HG03159 (cell line): ENCODE measurements around the gene PPAT.
"Not testable (repeated sequence)": the region's sequence is repeated elsewhere in the genome, so short reads cannot be mapped to it uniquely, and the experiment has no call there.

Experiments used
- ATAC-seq: cut with Tn5 transposase; IDR thresholded peaks from one replicate; pipeline ENCODE4 v1.9.1; 2021; ENCODE audit warnings: mild to moderate bottlenecking, moderate library complexity; ENCODE audit not compliant: unreplicated experiment

PPAT gene

DNA sequence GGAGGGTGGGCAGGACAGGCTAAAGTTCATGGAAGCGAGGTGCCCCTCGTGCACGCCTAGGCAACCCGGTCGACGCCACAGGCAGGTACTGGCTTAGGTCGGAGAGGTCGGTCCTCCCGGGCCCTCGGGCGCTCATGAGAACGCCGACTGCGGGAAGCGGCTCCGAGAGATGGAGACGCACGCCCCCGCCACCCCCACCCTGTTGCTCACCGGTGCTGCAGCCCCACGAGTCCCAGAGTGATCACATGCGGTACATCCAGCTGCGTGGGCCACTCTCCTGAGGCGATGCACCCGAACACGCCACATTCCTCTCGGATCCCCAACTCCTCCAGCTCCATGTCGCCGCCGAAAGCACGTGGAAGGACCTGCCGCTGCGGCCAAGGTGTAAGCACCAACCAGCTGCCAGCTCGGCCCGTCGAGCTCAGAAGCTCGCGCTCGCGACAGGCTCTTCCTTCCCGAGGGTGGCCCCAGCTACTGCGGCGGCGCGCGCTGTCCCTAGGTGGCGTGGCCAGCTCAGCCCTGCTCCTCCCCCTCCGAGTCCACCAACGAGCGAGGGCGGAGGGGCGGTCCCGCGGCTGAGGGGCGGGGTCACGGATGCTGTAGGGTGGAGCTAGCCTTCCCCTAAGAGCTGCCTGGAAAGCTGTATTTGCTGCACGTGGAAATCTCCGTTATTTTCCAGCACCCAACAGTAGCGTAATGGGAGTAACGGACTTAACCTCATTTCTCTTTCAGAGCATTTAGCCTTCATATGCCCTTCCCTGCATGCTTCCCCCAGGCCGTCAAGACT lies at the start of gene PPAT:
Gene PPAT, minus strand, starts transcription at position 476 of the 787 bp plus-strand sequence. Its CDS starts 138 bp downstream, at position 338.
- peak; percentile 75 for ATAC-seq

DNA sequence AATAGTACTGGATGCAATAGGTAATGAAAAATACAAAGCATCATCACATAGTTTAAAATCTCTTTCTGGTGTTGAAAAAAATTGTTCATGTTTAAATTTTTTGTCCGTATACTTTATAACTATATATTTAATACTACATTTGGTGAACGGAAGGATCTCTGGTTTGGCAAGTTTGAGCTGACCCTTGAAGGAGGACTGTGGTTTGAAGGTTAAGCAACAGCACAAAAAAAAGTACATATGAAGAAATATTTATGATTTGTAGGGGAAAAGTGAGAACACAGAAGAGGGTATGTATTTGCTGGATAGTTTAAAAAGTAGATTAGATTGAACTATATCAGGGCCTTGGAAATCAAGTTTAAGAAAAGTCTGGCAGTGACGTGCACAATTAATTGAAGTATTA lies 45.3 kb upstream of the PPAT start:
- ATAC-seq, result no peak

GRCh38 chr4:56477192-56477702 lies 41.8 kb upstream of the PPAT start:
- no peak for ATAC-seq

DNA sequence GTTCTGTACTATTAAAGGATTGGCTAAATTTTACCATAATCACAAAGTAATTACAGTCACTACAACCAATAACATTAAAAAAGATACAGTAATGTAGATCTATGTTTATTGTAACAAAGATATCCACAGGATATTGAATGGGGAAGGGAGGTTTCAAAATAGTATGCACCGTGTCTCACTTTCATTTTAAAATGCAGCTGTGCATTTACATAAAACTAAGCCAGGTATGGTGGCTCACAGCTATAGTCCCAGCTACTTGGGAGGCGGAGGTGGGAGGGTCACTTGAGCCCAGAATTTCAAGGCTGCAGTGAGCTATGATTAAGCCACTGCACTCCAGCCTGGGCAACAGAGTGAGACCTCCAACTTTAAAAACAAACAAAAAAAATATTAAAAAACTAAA lies 40.5 kb upstream of the PPAT start:
- peak; percentile 89 for ATAC-seq

DNA sequence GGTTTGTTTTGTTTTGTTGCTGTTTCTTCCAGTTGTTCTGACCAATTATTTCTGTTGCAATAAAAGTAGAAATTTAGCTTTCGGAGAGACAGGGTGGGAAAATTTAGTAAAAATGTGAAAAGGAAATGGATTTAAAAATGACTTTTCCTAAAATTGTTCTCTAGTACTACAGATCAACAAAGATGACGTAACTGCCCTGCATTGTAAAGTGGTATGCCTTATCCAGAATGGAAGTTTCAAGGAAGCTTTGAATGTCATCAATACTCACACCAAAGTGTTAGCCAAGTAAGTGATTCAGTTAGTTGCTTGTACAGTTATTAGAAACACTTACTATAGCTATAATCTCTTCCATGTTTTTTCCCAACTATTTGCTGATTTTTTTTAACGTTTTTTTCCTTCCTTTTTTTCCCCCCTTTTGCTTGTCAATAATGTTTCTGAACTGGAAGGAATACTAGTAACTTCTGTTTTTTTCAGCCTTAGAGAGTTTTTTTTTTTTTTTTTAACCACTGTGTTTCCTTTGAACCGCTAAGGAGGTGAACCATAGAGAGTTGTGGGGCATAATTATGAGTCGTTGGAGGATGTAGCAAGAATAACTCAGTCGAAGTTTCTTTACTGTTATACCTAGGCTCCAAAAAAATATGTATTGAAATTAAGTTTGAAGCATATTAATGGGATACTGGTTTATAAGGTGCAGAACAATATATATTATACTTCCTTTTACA lies 34.2 kb upstream of the PPAT start:
- ATAC-seq, result no peak

- peak; percentile 38 for ATAC-seq
Observed at GRCh38 chr4:56468097-56468422, 32.6 kb upstream of the PPAT start.

DNA sequence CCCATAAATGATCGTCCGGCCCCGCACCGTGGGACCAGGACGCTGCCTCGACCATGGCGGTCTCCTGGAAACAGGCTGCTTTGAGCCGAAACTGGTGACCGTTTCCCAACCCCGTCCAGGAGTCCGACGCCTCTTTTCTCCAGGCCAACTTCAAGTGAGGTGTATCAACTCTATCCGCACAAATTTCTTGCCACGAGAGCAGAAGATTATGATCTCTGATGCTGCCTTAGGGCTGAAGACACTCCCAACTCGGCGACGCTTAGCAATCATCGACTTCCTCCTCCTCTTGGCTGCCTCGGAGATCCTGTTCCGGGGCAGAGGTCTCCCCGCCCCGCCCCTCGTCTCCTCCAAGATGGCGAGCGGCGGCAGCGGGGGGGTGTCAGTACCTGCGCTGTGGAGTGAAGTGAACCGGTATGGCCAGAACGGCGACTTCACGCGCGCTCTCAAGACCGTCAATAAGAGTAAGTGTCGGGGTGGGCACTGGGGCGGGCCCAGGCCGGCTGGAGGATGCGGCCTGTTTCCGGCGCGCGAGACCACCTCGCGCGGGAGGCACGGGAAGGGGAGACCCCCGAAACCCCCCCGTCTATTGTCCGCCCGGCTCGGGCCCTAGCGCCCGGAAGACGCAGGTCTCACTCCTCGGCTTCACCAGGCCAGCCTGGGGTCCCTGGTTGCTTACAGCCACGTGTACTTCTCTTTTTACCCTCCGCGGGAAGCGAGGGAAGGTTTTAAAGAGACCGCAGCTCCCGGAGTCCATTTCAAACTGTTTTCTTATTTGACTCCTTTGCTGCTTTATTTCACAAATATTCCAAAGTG lies 32.1 kb upstream of the PPAT start, which contains the start of gene SRP72:
Gene SRP72, plus strand, starts transcription at position 334 of the 813 bp plus-strand sequence. Its CDS starts 19 bp downstream, at position 353.
- ATAC-seq, result peak; percentile 93

- no peak for ATAC-seq
Observed at GRCh38 chr4:56466910-56467283, 31.5 kb upstream of the PPAT start.

- not testable (repeated sequence) for ATAC-seq
Observed at GRCh38 chr4:56466296-56466761, 30.9 kb upstream of the PPAT start.

- no peak for ATAC-seq
Observed at GRCh38 chr4:56465599-56466295, 30.3 kb upstream of the PPAT start.

DNA sequence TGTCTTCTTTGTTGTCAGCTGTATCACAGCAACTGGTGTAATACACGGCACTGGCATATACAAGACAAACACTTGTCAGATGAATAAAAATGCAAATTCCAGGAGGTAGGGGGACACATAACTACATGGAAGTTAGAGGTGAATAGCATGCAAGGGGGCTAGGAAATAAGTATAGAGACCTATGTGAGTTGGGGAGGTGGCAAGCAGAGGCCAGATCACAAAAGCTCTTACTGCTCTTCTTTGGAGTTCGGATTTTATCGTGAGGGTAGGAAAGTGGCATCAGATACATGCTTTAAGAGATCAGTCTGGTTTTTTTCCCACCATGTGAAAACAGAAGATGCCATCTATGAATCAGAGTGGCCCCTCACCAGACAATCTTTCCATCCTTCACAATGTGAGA lies 29.2 kb upstream of the PPAT start:
- no peak for ATAC-seq

- ATAC-seq, result no peak
Observed at GRCh38 chr4:56463711-56464110, 28.3 kb upstream of the PPAT start.

GRCh38 chr4:56462157-56462556 lies 26.7 kb upstream of the PPAT start:
- no peak for ATAC-seq

DNA sequence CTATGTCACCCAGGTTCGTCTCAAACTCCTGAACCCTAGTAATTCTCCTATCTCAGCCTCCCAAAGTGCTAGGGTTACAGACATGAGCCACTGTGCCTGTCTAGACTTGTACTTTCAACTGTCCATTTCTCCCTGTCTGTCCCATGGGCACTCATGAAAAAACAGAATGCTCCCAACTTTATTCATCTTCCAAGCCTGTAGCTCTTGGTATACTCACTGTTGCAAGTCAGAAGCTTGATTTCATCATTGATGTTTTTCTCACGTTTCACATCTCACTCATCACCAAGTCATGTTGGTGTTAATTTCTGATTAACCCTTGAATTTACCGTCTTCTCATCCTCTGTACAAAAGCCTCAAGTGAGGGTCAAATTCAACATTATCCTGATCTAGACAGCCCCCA lies 24.7 kb upstream of the PPAT start:
- ATAC-seq, result no peak

DNA sequence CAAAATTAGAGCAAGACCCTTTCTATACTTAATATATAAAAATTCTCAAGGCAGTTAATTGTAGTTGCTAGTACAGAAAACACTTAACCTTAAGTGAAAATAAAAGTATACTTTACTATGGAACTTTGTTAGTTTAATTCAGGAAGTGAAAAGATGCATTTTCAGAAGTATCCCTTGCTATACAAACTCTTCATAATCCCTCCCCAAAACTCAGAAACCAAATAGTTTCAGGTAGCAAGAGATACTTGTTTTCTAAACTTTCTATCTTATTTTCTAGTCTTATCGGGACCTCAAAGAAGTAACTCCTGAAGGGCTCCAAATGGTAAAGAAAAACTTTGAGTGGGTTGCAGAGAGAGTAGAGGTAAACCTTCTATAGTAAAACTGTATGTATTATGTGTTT lies 14.9 kb upstream of the PPAT start:
- no peak for ATAC-seq

DNA sequence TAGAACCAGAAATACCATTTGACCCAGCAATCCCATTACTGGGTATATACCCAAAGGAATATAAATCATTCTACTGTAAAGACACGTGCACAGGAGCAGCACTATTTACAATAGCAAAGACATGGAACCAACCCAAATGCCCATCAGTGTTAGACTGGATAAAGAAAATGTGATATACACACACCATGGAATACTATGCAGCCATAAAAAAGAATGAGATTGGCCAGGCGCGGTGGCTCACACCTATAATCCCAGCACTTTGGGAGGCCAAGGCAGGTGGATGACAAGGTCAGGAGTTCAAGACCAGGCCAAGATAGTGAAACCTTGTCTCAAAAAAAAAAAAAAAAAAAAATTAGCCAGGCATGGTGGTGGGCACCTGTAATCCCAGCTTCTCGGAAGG lies 14.1 kb upstream of the PPAT start:
- ATAC-seq, result not testable (repeated sequence)

DNA sequence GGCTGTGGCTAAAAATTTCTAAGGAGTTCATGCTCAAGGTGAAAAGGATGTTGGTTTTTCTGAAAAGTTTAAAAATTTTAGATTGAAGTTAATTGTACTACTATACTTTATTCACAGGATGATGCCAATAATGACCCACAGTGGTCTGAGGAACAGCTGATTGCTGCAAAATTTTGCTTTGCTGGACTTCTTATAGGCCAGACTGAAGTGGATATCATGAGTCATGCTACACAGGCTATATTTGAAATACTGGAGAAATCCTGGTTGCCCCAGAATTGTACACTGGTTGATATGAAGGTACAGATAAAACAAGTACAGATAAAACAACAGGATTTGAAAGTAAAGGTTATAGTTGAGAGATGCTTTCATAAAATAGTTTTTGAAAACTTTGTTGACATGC lies 12.9 kb upstream of the PPAT start:
- ATAC-seq, result no peak

DNA sequence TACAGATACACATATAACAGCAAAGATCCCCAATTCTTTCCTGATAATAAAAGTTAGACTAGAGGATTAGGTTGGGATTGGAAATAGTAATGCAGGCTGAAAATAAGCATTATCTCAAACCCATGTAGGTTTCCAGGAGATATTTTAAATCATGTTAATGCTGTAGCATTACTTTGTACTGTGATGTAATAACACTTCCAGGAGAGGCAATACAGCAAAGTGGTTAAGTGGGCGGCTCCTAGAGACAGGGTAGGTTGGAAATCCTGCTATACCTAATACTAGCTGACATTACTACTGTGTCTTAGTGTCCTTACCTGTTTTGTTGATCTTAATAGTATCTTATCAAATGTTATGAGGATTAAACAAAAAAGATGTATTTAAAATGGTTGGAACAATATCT lies 10.3 kb upstream of the PPAT start:
- ATAC-seq, result no peak

DNA sequence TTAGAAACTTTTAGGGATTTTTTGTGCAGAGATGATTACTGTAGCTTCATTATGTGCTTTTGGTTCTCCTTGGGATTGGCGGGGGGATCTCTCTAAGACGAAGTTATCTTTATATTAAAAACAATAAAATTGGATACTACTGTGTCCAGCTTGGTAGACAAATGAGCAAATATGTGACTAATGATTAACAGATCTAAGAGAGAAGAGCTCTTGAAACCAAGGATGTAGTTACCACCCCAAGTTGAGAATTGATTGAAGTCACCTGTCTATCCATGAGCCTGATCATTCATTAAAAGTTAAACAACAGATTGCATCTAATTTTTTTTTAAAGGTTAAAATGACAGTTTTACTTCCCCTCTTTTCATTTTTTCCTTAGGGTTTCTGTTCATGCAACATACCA lies 9.3 kb upstream of the PPAT start:
- no peak for ATAC-seq

DNA sequence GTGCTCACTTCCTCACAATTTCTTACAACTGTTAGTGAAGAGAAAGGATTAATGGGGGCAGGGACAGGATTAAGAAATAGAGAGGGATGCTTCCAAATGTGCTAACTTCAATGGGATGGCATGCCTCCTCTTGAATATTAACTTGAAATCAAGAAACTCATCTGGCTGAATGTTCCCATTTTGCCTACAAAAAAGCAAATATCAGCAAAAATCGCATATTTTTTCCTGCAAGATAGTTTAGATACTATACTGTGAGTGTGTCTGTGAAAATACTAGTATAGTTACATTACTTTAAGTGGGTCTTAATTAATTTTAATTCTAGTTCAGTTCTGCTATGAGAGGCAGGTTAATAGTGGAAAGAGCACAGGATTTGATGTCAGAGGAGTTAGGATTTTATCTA lies 5.6 kb upstream of the PPAT start:
- ATAC-seq, result no peak

DNA sequence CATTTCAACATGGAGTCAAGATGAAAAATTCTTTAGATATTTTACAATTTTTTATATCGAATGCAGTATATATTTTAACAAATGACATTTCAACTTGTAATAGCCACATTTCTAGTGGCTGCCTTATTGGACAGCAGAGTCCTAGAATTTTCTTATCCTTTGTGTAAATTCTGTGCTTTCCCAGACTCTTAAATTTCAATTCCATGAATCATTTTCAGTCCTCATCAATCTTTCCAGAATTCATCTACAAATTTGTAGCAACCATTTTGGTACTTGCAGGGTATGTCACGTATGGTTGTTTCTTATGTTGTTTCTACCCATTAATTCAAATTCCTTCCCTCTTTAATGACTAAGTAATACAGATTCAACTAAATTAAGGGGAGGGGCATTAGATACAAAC lies 3.4 kb upstream of the PPAT start:
- no peak for ATAC-seq
